ENCODE measurements around the gene LRRC73. TPM values are rescaled to one million over a fixed set of nuclear protein-coding genes. Genes with fewer than 3 reads are reported as not detected.

Gene LRRC73
- total and polyA plus RNA-seq, 9 of the 15 experiments (the other 6 are each of a cell fraction or from before 2014, with no cell fraction given), result 0.07 to 0.55 (median 0.16) TPM; not detected in 3

- TF ChIP-seq SNRNP70 (optimal IDR thresholded peaks at IDR 0.05; ENCODE audit: low read depth, low read length), result no peak
Measured at GRCh38 chr6:43496370-43497128, 13.6 kb downstream of the LRRC73 start (continued).

- Histone ChIP-seq H3K4me1 (replicated peaks in 1 of 2; ENCODE audit: control insufficient read depth in 2 of 2, insufficient read depth in 2 of 2, low read length in 2 of 2) (peaks cover 16 to 28% of the 10 kb centered on the region in 2 experiments), H2AFZ (ENCODE audit: low read depth, low read length) (no peak overlapping the region), H3K36me3 (ENCODE audit: control insufficient read depth, insufficient read depth, low read length) (peaks cover 30% of the 10 kb centered on the region; the same call in 2 of the 3 replicates), H3K9ac (ENCODE audit: insufficient read depth in 1 of 2, low read depth in 2 of 2, low read length in 2 of 2) (peak overlapping the region in 1 of 2 experiments; percentile 32; a peak in 1 of 4 replicates), H3K9me1 (ENCODE audit: control insufficient read depth, insufficient read depth, low read length) (peaks cover 3% of the 10 kb centered on the region), H3K4me2 (ENCODE audit: insufficient read depth, low read length) (no peak overlapping the region), H3K27ac (ENCODE audit: extremely low read depth, low read depth, low read length) (no peak overlapping the region), H4K20me1 (replicated peaks; ENCODE audit: control insufficient read depth, insufficient read depth, low read length) (peaks cover 22% of the 10 kb centered on the region), H3K4me3 (no peak overlapping the region), H3K27me3 (ENCODE audit: control insufficient read depth in 2 of 2, insufficient read depth in 2 of 2, low read length in 2 of 2) (no peaks in the 10 kb centered on the region), H3K9me3 (replicated peaks; ENCODE audit: control insufficient read depth, insufficient read depth, low read depth, low read length) (no peaks in the 10 kb centered on the region), H3K79me2 (ENCODE audit: control insufficient read depth, insufficient read depth, low read length) (0 out of 3 replicates have a peak, but pooled peaks cover 3% of the 10 kb centered on the region)
- intact Hi-C loops (cut with micrococcal nuclease) (no loop called here), in situ Hi-C loops (cut with MboI) (no loop called here)
- BruUV-seq (replicated peaks), result no TSS peak
- WGBS (ENCODE audit: insufficient coverage, low coverage, missing lambda C conversion rate), result 92% methylated on average over 4 of the region's 4 CpGs
- FAIRE-seq (no peak), ATAC-seq (peak; percentile 5; the same call in 1 of the 3 replicates), DNase-seq (ENCODE audit: extremely low read depth in 1 of 4, low spot score in 3 of 4) (no peak)
- ChIA-PET CTCF (ENCODE audit: low intra/inter-chr PET ratio) (interaction anchor here (0.7 to 0.9 kb wide), 2 partner anchors 41 to 592 kb away, joined by 3 to 4 read pairs; no protein-coding TSS in a partner anchor), POLR2A (interaction anchor here (0.5 to 8.5 kb wide), 8 partner anchors 8 to 441 kb away, joined by 3 to 54 read pairs (median 4); partner anchors contain the start of gene LRRC73)
- TF ChIP-seq CTCF (IDR thresholded peaks at IDR 0.05 in 2 of 3, conservative IDR thresholded peaks at IDR 0.05 in 1 of 3; ENCODE audit: insufficient read depth in 2 of 3, low read depth in 1 of 3, low read length in 3 of 3), result peak; percentile 13 to 28 (median 22); a peak in 1 of 6 replicates
- TF ChIP-seq, protein P1, sequence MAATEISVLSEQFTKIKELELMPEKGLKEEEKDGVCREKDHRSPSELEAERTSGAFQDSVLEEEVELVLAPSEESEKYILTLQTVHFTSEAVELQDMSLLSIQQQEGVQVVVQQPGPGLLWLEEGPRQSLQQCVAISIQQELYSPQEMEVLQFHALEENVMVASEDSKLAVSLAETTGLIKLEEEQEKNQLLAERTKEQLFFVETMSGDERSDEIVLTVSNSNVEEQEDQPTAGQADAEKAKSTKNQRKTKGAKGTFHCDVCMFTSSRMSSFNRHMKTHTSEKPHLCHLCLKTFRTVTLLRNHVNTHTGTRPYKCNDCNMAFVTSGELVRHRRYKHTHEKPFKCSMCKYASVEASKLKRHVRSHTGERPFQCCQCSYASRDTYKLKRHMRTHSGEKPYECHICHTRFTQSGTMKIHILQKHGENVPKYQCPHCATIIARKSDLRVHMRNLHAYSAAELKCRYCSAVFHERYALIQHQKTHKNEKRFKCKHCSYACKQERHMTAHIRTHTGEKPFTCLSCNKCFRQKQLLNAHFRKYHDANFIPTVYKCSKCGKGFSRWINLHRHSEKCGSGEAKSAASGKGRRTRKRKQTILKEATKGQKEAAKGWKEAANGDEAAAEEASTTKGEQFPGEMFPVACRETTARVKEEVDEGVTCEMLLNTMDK (IDR thresholded peaks at IDR 0.05; ENCODE audit: borderline replicate concordance, insufficient read depth, low read depth, low read length, poor library complexity, severe bottlenecking), result no peak
Measured at GRCh38 chr6:43495409-43495941, 14.7 kb downstream of the LRRC73 start.

Measured in K562 (cell line).